ENCODE measurements around the gene RNASE4. TPM values are rescaled to one million over a fixed set of nuclear protein-coding genes. Genes with fewer than 3 reads are reported as not detected.

The RNASE4 gene
- total RNA-seq, 1 experiment from 2014 or later = 3.9 TPM

GRCh38 chr14:20644520-20644919 lies 39.8 kb upstream of the RNASE4 start:
- Histone ChIP-seq H3K27me3 (ENCODE audit: insufficient read depth, low read length) (no peaks in the 10 kb centered on the region; the same call in 1 of the 2 replicates), H3K79me2 (ENCODE audit: insufficient read depth, low read length) (no peaks in the 10 kb centered on the region), H3K9ac (ENCODE audit: low read length) (no peak overlapping the region), H3K4me2 (ENCODE audit: low read length) (no peak overlapping the region), H3K4me1 (ENCODE audit: control insufficient read depth in 1 of 2, insufficient read depth in 2 of 2, low read length in 2 of 2) (no peaks in the 10 kb centered on the region), H3K36me3 (ENCODE audit: control insufficient read depth in 1 of 2, insufficient read depth in 2 of 2, low read length in 2 of 2) (no peaks in the 10 kb centered on the region), H3K9me3 (ENCODE audit: control insufficient read depth in 1 of 2, insufficient read depth in 1 of 2, low read depth in 1 of 2, low read length in 2 of 2) (no peaks in the 10 kb centered on the region), H4K20me1 (ENCODE audit: insufficient read depth) (no peaks in the 10 kb centered on the region), H3K27ac (ENCODE audit: low read depth, low read length) (no peak overlapping the region), H2AFZ (ENCODE audit: low read depth, low read length, poor library complexity, severe bottlenecking) (no peak overlapping the region), H3K9me2 (ENCODE audit: insufficient read depth) (no peaks in the 10 kb centered on the region), H3K4me3 (replicated peaks in 1 of 2; ENCODE audit: low read depth in 1 of 2, low read length in 2 of 2) (no peak overlapping the region)
- intact Hi-C loops (cut with micrococcal nuclease) = no loop called here
- ChIA-PET POLR2A (no interaction called here), RAD21 (ENCODE audit: low non-redundant PET in 1 of 2, low total read pairs in 2 of 2, uncharacterized antibody in 2 of 2, unreplicated experiment in 2 of 2) (no interaction called here), CTCF (no interaction called here)
- no peak for ATAC-seq
- no TSS peak for BruUV-seq (replicated peaks)
- DNase-seq (ENCODE audit: low read depth, low spot score) = no peak
- TF ChIP-seq CBX3 (IDR thresholded peaks at IDR 0.05; ENCODE audit: low read depth) = no peak
- no peak for TF ChIP-seq CTCF (IDR thresholded peaks at IDR 0.05 in 2 of 3, conservative IDR thresholded peaks at IDR 0.05 in 1 of 3; ENCODE audit: borderline replicate concordance in 1 of 3, insufficient read depth in 1 of 3, low read depth in 2 of 3, low read length in 2 of 3)
- no peak for TF ChIP-seq ZBTB33 (IDR thresholded peaks at IDR 0.05; ENCODE audit: extremely low read depth, insufficient replicate concordance, low read length)
- no peak for TF ChIP-seq ELF1 (IDR thresholded peaks at IDR 0.05; ENCODE audit: borderline replicate concordance, low read depth)
- TF ChIP-seq SIN3A (IDR thresholded peaks at IDR 0.05; ENCODE audit: low read depth) = no peak
- no peak for TF ChIP-seq SRF (IDR thresholded peaks at IDR 0.05; ENCODE audit: low read depth)
- no peak for TF ChIP-seq MAX (IDR thresholded peaks at IDR 0.05)
- TF ChIP-seq POLR2A (IDR thresholded peaks at IDR 0.05; ENCODE audit: borderline replicate concordance, extremely low read depth, insufficient read depth, insufficient read length) = no peak
- no peak for TF ChIP-seq EZH2phosphoT487 (IDR thresholded peaks at IDR 0.05; ENCODE audit: borderline replicate concordance)
- no peak for TF ChIP-seq EZH2 (IDR thresholded peaks at IDR 0.05)
- TF ChIP-seq ZFX (IDR thresholded peaks at IDR 0.05) = no peak
- TF ChIP-seq TCF7L2 (IDR thresholded peaks at IDR 0.05; ENCODE audit: borderline replicate concordance, extremely low read depth, insufficient read depth, insufficient read length) = no peak
- no peak for TF ChIP-seq REST (IDR thresholded peaks at IDR 0.05; ENCODE audit: low read depth)
